PC-9 (cell line): ENCODE data around the gene NCOA3.

Experiments
- CTCF ChIP-seq: fragments of 200-600 bp; sonication (generic); conservative IDR thresholded peaks from 2 replicates; pipeline ENCODE4 v1.6.1; 2017; ENCODE audit warnings: mixed run types, antibody characterized with exemption, mild to moderate bottlenecking, moderate library complexity
- EZH2 ChIP-seq: fragments of 200-600 bp; sonication (generic); IDR thresholded peaks from 2 replicates; pipeline ENCODE4 v1.8.0; 2017; ENCODE audit warnings: antibody characterized with exemption, low read depth

- TF ChIP-seq CTCF = no peak
- TF ChIP-seq EZH2 = no peak
Measured at GRCh38 chr20:47572105-47572729, 70.5 kb downstream of the NCOA3 start.
